Subcutaneous abdominal adipose tissue (tissue), 5 donors: ENCODE data around the gene CLIP4.

Experiments
- H3K27ac ChIP-seq: one replicate; pipeline ENCODE4 v1.7.0; 2013; ENCODE audit warnings: low read depth, mild to moderate bottlenecking, inconsistent platforms, low read length, moderate library complexity
- H3K27me3 ChIP-seq, 5 donors: one replicate each; pipeline ENCODE4 v1.7.0; 2013; ENCODE audit warnings: low read length in 5 of 5, inconsistent platforms in 1 of 5; ENCODE audit not compliant: control insufficient read depth in 5 of 5, insufficient read depth in 4 of 5
- H3K36me3 ChIP-seq, 5 donors: one replicate each; pipeline ENCODE4 v1.7.0; 2013; ENCODE audit warnings: low read length in 5 of 5; ENCODE audit not compliant: control insufficient read depth in 5 of 5, insufficient read depth in 5 of 5
- H3K4me1 ChIP-seq, 5 donors: one replicate each; pipeline ENCODE4 v1.7.0; 2013; ENCODE audit warnings: low read length in 5 of 5, mild to moderate bottlenecking in 3 of 5, moderate library complexity in 1 of 5; ENCODE audit not compliant: control insufficient read depth in 5 of 5, insufficient read depth in 5 of 5
- H3K4me3 ChIP-seq, 5 donors: one replicate each; pipeline ENCODE4 v1.7.0; 2013; ENCODE audit warnings: low read length in 5 of 5, low read depth in 1 of 5
- H3K9ac ChIP-seq, 5 donors: one replicate each; pipeline ENCODE4 v1.7.0; 2013; ENCODE audit warnings: low read length in 5 of 5, mild to moderate bottlenecking in 4 of 5, moderate library complexity in 3 of 5
- H3K9me3 ChIP-seq, 5 donors: one replicate each; pipeline ENCODE4 v1.7.0; 2013; ENCODE audit warnings: low read length in 5 of 5; ENCODE audit not compliant: control insufficient read depth in 5 of 5
- donor health status: healthy.
- donor health status: healthy.
- donor health status: healthy.
- donor health status: healthy.
- donor health status: healthy.

Gene CLIP4

GRCh38 chr2:29155578-29155977, 40.4 kb downstream of the CLIP4 start:
- Histone ChIP-seq H3K4me3 (no peak overlapping the region), H3K4me1 (peaks cover 0 to 6% (median 4%) of the 10 kb centered on the region in 5 donors), H3K27me3 (no peaks in the 10 kb centered on the region), H3K9me3 (no peaks in the 10 kb centered on the region), H3K27ac (no peak overlapping the region), H3K36me3 (peaks cover 13 to 66% (median 55%) of the 10 kb centered on the region in 5 donors), H3K9ac (no peak overlapping the region)

DNA sequence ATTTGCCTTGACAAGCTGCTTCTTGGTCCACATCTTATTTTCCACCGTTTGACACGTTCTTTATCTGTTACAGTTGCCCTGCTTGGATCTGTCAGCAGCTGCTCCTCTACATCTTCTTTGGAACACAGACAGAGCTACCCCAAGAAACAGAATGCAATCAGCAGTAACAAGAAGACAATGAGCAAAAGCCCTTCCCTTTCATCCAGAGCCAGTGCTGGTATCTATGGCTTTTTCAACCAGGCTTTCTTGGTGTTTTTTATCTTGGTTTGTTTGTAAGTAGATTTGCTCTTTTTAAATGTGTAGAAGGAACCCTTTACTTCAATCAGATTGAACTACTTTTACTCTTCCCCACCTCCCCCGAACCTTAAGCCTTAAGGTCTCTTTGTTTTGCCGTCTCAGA, 41.9 kb downstream of the CLIP4 start:
- Histone ChIP-seq H3K9ac (no peak overlapping the region), H3K27ac (no peak overlapping the region), H3K4me1 (peaks cover 0 to 6% (median 4%) of the 10 kb centered on the region in 5 donors), H3K36me3 (peaks cover 18 to 72% (median 63%) of the 10 kb centered on the region in 5 donors), H3K27me3 (no peaks in the 10 kb centered on the region), H3K9me3 (no peaks in the 10 kb centered on the region), H3K4me3 (no peak overlapping the region)

GRCh38 chr2:29159125-29159524, 43.9 kb downstream of the CLIP4 start:
- H3K36me3 ChIP-seq, result peaks cover 15 to 72% (median 51%) of the 10 kb centered on the region in 5 donors
- H3K9ac ChIP-seq, result no peak overlapping the region
- H3K4me3 ChIP-seq, result no peak overlapping the region
- no peaks in the 10 kb centered on the region for H3K9me3 ChIP-seq
- peaks cover 0 to 6% (median 4%) of the 10 kb centered on the region in 5 donors for H3K4me1 ChIP-seq
- H3K27me3 ChIP-seq, result no peaks in the 10 kb centered on the region
- no peak overlapping the region for H3K27ac ChIP-seq

GRCh38 chr2:29160184-29160583, 45.0 kb downstream of the CLIP4 start:
- H3K4me1 ChIP-seq, result peaks cover 0 to 6% (median 4%) of the 10 kb centered on the region in 5 donors
- no peaks in the 10 kb centered on the region for H3K9me3 ChIP-seq
- H3K9ac ChIP-seq, result no peak overlapping the region
- H3K27ac ChIP-seq, result no peak overlapping the region
- H3K4me3 ChIP-seq, result no peak overlapping the region
- no peaks in the 10 kb centered on the region for H3K27me3 ChIP-seq
- peaks cover 9 to 78% (median 41%) of the 10 kb centered on the region in 5 donors for H3K36me3 ChIP-seq

- no peak overlapping the region for H3K27ac ChIP-seq
- H3K4me3 ChIP-seq, result no peak overlapping the region
- no peak overlapping the region for H3K9ac ChIP-seq
- peaks cover 0 to 10% (median 4%) of the 10 kb centered on the region in 5 donors for H3K4me1 ChIP-seq
- H3K9me3 ChIP-seq, result no peaks in the 10 kb centered on the region
- no peaks in the 10 kb centered on the region for H3K27me3 ChIP-seq
- peaks cover 5 to 80% (median 29%) of the 10 kb centered on the region in 5 donors for H3K36me3 ChIP-seq
These were observed 47.2 kb downstream of the CLIP4 start for GRCh38 chr2:29162204-29162928.

DNA sequence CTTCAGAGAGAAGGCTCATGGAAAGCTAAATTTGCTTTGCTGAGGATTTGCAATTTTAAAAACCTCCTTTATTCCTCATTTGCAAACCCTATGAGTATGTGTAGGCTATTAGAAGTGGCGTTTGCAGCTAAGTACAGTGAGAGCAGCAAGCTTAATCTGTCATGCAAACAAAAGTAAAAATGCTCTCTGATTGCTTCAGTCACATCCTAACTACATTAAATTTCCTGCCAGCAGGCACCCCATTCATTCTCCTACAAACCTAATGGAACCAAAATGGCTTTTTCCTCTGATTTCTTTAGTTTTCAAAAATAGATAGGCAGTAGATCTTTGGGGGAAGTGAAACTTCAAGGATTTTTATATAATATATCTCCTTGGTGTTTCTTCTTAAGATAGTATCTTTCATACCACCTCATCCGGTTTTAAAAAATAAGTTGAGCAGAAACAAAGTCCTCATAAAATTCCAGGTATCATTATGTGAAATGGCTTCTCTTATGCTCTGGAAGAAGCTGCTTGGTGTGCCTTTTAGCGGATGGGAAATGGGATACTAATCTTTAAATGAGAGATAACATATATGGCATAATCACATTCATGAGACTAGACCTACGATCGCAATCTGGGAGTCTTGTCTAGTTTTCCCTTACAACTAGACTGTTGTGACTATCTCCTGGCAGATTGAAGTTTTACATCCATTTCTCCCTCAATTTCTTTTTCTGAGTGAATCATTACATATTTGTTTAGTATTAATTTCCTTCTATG, 49.1 kb downstream of the CLIP4 start:
- no peaks in the 10 kb centered on the region for H3K27me3 ChIP-seq
- no peaks in the 10 kb centered on the region for H3K9me3 ChIP-seq
- no peak overlapping the region for H3K9ac ChIP-seq
- H3K4me3 ChIP-seq, result no peak overlapping the region
- no peak overlapping the region for H3K27ac ChIP-seq
- peaks cover 10 to 76% (median 22%) of the 10 kb centered on the region in 5 donors for H3K36me3 ChIP-seq
- H3K4me1 ChIP-seq, result peaks cover 0 to 10% (median 4%) of the 10 kb centered on the region in 5 donors

- no peak overlapping the region for H3K4me3 ChIP-seq
- H3K36me3 ChIP-seq, result peaks cover 10 to 78% (median 19%) of the 10 kb centered on the region in 5 donors
- H3K9me3 ChIP-seq, result no peaks in the 10 kb centered on the region
- no peak overlapping the region for H3K27ac ChIP-seq
- H3K4me1 ChIP-seq, result peaks cover 0 to 4% (median 0%) of the 10 kb centered on the region in 5 donors
- no peak overlapping the region for H3K9ac ChIP-seq
- H3K27me3 ChIP-seq, result no peaks in the 10 kb centered on the region
These were observed 50.4 kb downstream of the CLIP4 start for GRCh38 chr2:29165362-29166241.

GRCh38 chr2:29166242-29167039, 51.2 kb downstream of the CLIP4 start:
- Histone ChIP-seq H3K36me3 (peaks cover 8 to 77% (median 16%) of the 10 kb centered on the region in 5 donors), H3K9ac (no peak overlapping the region), H3K4me1 (peaks cover 0 to 4% (median 0%) of the 10 kb centered on the region in 5 donors), H3K27ac (no peak overlapping the region), H3K9me3 (no peaks in the 10 kb centered on the region), H3K4me3 (no peak overlapping the region), H3K27me3 (no peaks in the 10 kb centered on the region)

DNA sequence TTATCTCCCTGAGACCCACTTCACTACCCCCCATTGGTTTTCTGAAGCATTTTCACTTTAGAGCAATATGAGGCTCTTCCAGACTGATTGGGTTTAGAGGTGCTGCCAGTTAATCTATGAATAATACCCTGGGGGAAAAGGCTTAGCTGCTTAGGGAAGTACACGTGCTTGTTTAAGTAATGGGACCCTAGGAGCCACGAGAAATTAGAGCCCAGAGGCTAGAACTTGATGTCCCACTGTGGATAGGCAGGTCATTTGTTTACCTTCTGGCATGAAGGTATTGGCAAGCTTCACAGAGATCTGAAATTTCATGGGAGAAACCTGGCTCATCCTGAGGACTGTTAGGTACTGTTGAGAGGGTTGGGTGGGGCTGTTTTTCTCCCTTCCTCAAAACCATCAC, 59.7 kb downstream of the CLIP4 start:
- peaks cover 7 to 37% (median 21%) of the 10 kb centered on the region in 5 donors for H3K36me3 ChIP-seq

More for the DNA sequence above, 59.7 kb downstream of the CLIP4 start:
- Histone ChIP-seq H3K27ac (no peak overlapping the region), H3K4me3 (no peak overlapping the region), H3K9ac (no peak overlapping the region), H3K9me3 (no peaks in the 10 kb centered on the region), H3K27me3 (no peaks in the 10 kb centered on the region), H3K4me1 (no peaks in the 10 kb centered on the region)
